Measurements from ENCODE around the gene TRUB2.

DNA sequence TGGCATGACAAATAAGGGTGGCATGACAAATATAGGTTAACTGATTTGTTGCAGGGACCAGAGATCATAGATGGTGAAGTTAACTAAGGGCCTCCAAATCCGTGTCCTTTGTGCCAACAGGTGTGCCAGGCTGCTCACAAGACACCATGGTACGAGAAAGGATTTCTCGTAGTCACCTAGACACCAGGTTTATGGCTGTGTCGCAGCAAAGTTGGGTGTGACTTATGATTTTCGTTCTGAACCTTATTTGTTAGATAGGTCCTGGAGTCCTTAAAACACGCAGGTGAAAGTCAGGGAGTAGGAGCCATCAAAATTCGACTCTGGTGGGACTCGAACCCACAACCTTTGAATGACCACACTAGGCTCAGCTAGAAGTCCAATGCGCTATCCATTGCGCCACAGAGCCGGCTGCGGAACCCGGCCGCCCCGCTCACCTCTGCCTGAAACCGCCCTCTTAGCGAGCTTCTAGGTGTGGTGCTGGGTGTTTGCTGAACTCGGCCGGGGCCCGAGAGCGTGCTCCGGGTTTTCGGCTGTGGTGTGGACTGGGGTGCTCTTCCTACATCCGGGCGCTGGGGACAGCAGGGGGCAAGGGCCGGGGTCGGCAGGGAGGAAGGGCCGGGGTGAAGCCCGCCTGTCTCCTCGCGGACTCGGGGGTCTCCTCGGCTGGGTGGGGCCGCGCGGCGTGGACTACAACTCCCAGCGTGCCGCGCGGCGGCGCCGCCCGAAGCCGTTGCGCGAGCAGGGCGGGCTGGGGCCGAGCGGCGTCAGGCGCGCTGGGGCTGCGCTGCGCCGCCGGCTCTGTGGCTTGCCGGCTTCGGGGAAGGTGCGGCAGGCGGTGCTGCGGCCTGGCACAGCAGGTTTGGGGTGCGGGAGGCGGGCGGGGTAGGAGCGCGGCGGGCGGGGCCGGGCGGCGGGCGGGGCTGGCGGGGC is 17.8 kb upstream of the TRUB2 start, which contains the start of gene SLC27A4:
- no peak for TF ChIP-seq POLR2AphosphoS5 (IDR thresholded peaks at IDR 0.05; ENCODE audit: low read depth, low read length)
- TF ChIP-seq POLR2A (IDR thresholded peaks at IDR 0.05; ENCODE audit: low read depth, low read length), result no peak
- TF ChIP-seq TAF1 (IDR thresholded peaks at IDR 0.05; ENCODE audit: low read depth, low read length), result no peak
- TF ChIP-seq SPI1 (IDR thresholded peaks at IDR 0.05; ENCODE audit: low read depth, low read length), result no peak

Measured in GM12891 (cell line).